Activated B cell treated with CpG ODN at 0.5 μM for 24 hours (primary cell): ENCODE data around the gene DNAAF8. TPM values are rescaled to one million over a fixed set of nuclear protein-coding genes. Genes with fewer than 3 reads are reported as not detected.
"Not testable (repeated sequence)": the region's sequence is repeated elsewhere in the genome, so short reads cannot be mapped to it uniquely, and the experiment has no call there.

Experiments
- ATAC-seq: fragments of 200-7000 bp; cut with Tn5 transposase; one replicate; pipeline ENCODE4 v1.10.0; 2021; ENCODE audit warnings: low read depth, mild to moderate bottlenecking, moderate library complexity
- CTCF ChIA-PET: fragments of 350-600 bp; sonication (Branson Sonifier 250); formaldehyde crosslinking; loops from one replicate; lab custom pipeline; 2021; ENCODE audit warnings: antibody characterized with exemption; lab: Charles Lee
- POLR2A ChIA-PET: fragments of 350-600 bp; sonication (Branson Sonifier 250); formaldehyde crosslinking; loops from one replicate; lab custom pipeline; 2021; ENCODE audit warnings: antibody characterized with exemption; lab: Charles Lee
- DNase-seq: peaks from one replicate; pipeline ENCODE4 v3.0.0; 2022
- H3K27ac Mint-ChIP-seq: one replicate; pipeline ENCODE4 v1.8.0; 2020; ENCODE audit warnings: mixed read lengths
- H3K27me3 Mint-ChIP-seq: one replicate; pipeline ENCODE4 v1.8.0; 2021; ENCODE audit warnings: mixed read lengths
- H3K36me3 Mint-ChIP-seq: one replicate; pipeline ENCODE4 v1.8.0; 2021; ENCODE audit warnings: low read depth, mixed read lengths
- H3K4me1 Mint-ChIP-seq: one replicate; pipeline ENCODE4 v1.8.0; 2021; ENCODE audit warnings: mixed read lengths
- H3K4me3 Mint-ChIP-seq: one replicate; pipeline ENCODE4 v1.8.0; 2020; ENCODE audit warnings: mild to moderate bottlenecking, mixed read lengths
- H3K9me3 Mint-ChIP-seq: one replicate; pipeline ENCODE4 v1.8.0; 2020; ENCODE audit warnings: mixed read lengths
- CTCF ChIP-seq: fragments of 200-600 bp; IDR thresholded peaks from one replicate; pipeline ENCODE4 v1.8.0; 2022; ENCODE audit warnings: antibody characterized with exemption, mild to moderate bottlenecking
- intact Hi-C: fragments of 100-400 bp; cut with micrococcal nuclease; formaldehyde crosslinking; loops from one replicate; pipeline ENCODE4 v1.15.1; 2024
- total RNA-seq: library from RNA; stranded (reverse); gene quantifications from 2 replicates; pipeline ENCODE4 v1.2.3, GENCODE V29; 2022

Gene DNAAF8
- total RNA-seq, 1 donor from 2014 or later, result 0.31 TPM

GRCh38 chr16:4733747-4734062 lies 632 bp upstream of the DNAAF8 start:
- POLR2A ChIA-PET, result interaction anchor here (0.5 to 3.1 kb wide), 14 partner anchors 18 to 462 kb away, joined by 3 to 27 read pairs (median 7); partner anchors contain the start of genes CDIP1, GLYR1, NUDT16L1 and PAM16
- no peak for DNase-seq
- Mint-ChIP-seq H3K36me3 (peaks cover 19% of the 10 kb centered on the region), H3K4me1 (peaks cover 18% of the 10 kb centered on the region), H3K9me3 (no peaks in the 10 kb centered on the region), H3K4me3 (peak overlapping the region; percentile 90), H3K27ac (peak overlapping the region; percentile 61), H3K27me3 (no peaks in the 10 kb centered on the region)
- CTCF ChIA-PET, result interaction anchor here (1.6 to 1.7 kb wide), 2 partner anchors 38 to 118 kb away, joined by 5 to 7 read pairs; no protein-coding TSS in a partner anchor
- TF ChIP-seq CTCF, result no peak
- intact Hi-C loops, result loop anchor here (1.0 to 2.0 kb wide), 9 partner anchors 34 to 300 kb away; partner anchors contain the start of genes CDIP1, GLYR1, HMOX2 and MGRN1
- ATAC-seq, result peak; percentile 8

- H3K36me3 Mint-ChIP-seq, result peaks cover 9% of the 10 kb centered on the region
- DNase-seq, result peak; percentile 91
- H3K9me3 Mint-ChIP-seq, result no peaks in the 10 kb centered on the region
- no peak for TF ChIP-seq CTCF
- H3K27me3 Mint-ChIP-seq, result no peaks in the 10 kb centered on the region
- peak overlapping the region; percentile 87 for H3K27ac Mint-ChIP-seq
- peak; percentile 80 for ATAC-seq
- ChIA-PET POLR2A (interaction anchor here (0.5 to 3.1 kb wide), 16 partner anchors 17 to 481 kb away, joined by 3 to 27 read pairs (median 6); partner anchors contain the start of genes CDIP1, GLYR1, NUDT16L1 and PAM16), CTCF (interaction anchor here (0.8 to 1.7 kb wide), 9 partner anchors 13 to 357 kb away, joined by 3 to 7 read pairs (median 4); partner anchors contain the start of genes GLYR1, HMOX2, MGRN1 and ROGDI)
- H3K4me3 Mint-ChIP-seq, result peak overlapping the region; percentile 90
- H3K4me1 Mint-ChIP-seq, result peaks cover 18% of the 10 kb centered on the region
- intact Hi-C loops, result loop anchor here (1.0 to 2.0 kb wide), 9 partner anchors 32 to 298 kb away; partner anchors contain the start of genes CDIP1, GLYR1, HMOX2 and MGRN1
These were observed 596 bp downstream of the DNAAF8 start for GRCh38 chr16:4734730-4735535.

GRCh38 chr16:4736546-4736945 lies 2.2 kb downstream of the DNAAF8 start:
- Mint-ChIP-seq H3K27ac (no peak overlapping the region), H3K27me3 (no peaks in the 10 kb centered on the region), H3K36me3 (peaks cover 5% of the 10 kb centered on the region), H3K4me3 (no peak overlapping the region), H3K4me1 (peaks cover 18% of the 10 kb centered on the region), H3K9me3 (no peaks in the 10 kb centered on the region)
- no peak for ATAC-seq
- POLR2A ChIA-PET, result no interaction called here
- CTCF ChIA-PET, result no interaction called here
- intact Hi-C loops, result no loop called here
- no peak for TF ChIP-seq CTCF
- DNase-seq, result no peak

GRCh38 chr16:4737545-4737944 lies 3.2 kb downstream of the DNAAF8 start:
- Mint-ChIP-seq H3K27ac (no peak overlapping the region), H3K36me3 (peaks cover 5% of the 10 kb centered on the region), H3K27me3 (no peaks in the 10 kb centered on the region), H3K4me3 (no peak overlapping the region), H3K4me1 (peaks cover 18% of the 10 kb centered on the region), H3K9me3 (no peaks in the 10 kb centered on the region)
- CTCF ChIA-PET, result no interaction called here
- intact Hi-C loops, result no loop called here
- ATAC-seq (no peak), DNase-seq (no peak)
- no peak for TF ChIP-seq CTCF
- POLR2A ChIA-PET, result no interaction called here

GRCh38 chr16:4738370-4738769 lies 4.0 kb downstream of the DNAAF8 start:
- ATAC-seq, H3K4me3 Mint-ChIP-seq, CTCF ChIA-PET: not testable (repeated sequence)

More at GRCh38 chr16:4738370-4738769, 4.0 kb downstream of the DNAAF8 start:
- H3K36me3 Mint-ChIP-seq, POLR2A ChIA-PET, H3K27me3 Mint-ChIP-seq, DNase-seq, intact Hi-C loops, H3K9me3 Mint-ChIP-seq, H3K27ac Mint-ChIP-seq: not testable (repeated sequence)
- H3K4me1 Mint-ChIP-seq, result peaks cover 16% of the 10 kb centered on the region
